H1 (cell line): ENCODE results near the gene KCNMA1. TPM values are rescaled to one million over a fixed set of nuclear protein-coding genes. Genes with fewer than 3 reads are reported as not detected.
A peak's percentile ranks its signal among the peaks of the same experiment; 100 is the strongest.

Source experiments
- CTCF ChIA-PET: fragments of 300-600 bp; sonication (Branson Sonifier 250); formaldehyde crosslinking; loops from one replicate; lab custom pipeline; 2021; ENCODE audit not compliant: partially characterized antibody; lab: Charles Lee
- POLR2A ChIA-PET: fragments of 300-600 bp; sonication (Branson Sonifier 250); formaldehyde crosslinking; loops from one replicate; lab custom pipeline; 2021; ENCODE audit warnings: inconsistent platforms; ENCODE audit not compliant: partially characterized antibody; lab: Charles Lee
- DNase-seq, 2 experiments: peaks; one replicate each; pipeline versions ENCODE4 v3.0.0 to v3.0.0-alpha.2; 2010 to 2022; ENCODE audit warnings: low spot score in 2 of 2, low read depth in 1 of 2, mixed read lengths in 1 of 2
- FAIRE-seq: peaks from 2 replicates; lab custom pipeline; 2011; peaks lifted over from hg19 to GRCh38; lab: Jason Lieb, UNC
- H2AFZ ChIP-seq: 2 replicates; pipeline ENCODE4 v1.8.1; 2012; ENCODE audit warnings: low read length, inconsistent platforms
- H2AK5ac ChIP-seq: 2 replicates; pipeline ENCODE4 v1.6.1; 2013; ENCODE audit warnings: low read depth, low read length
- H2BK120ac ChIP-seq: replicated peaks from 2 replicates; pipeline ENCODE3; 2013; ENCODE audit warnings: low read depth, low read length, inconsistent platforms
- H2BK12ac ChIP-seq: 2 replicates; pipeline ENCODE4 v1.6.1; 2013; ENCODE audit warnings: low read depth, low read length
- H2BK15ac ChIP-seq: 2 replicates; pipeline ENCODE4 v1.6.1; 2013; ENCODE audit warnings: low read length
- H2BK20ac ChIP-seq: 2 replicates; pipeline ENCODE4 v1.6.1; 2013; ENCODE audit warnings: low read length
- H2BK5ac ChIP-seq: 2 replicates; pipeline ENCODE4 v1.6.1; 2013; ENCODE audit warnings: low read depth, low read length
- H3K14ac ChIP-seq: 2 replicates; pipeline ENCODE4 v1.6.1; 2013; ENCODE audit warnings: inconsistent platforms; ENCODE audit not compliant: insufficient read length
- H3K18ac ChIP-seq: 2 replicates; pipeline ENCODE4 v1.6.1; 2013; ENCODE audit warnings: low read length; ENCODE audit errors: extremely low read depth
- H3K23ac ChIP-seq: 2 replicates; pipeline ENCODE4 v1.6.1; 2013; ENCODE audit warnings: inconsistent platforms; ENCODE audit not compliant: insufficient read length
- H3K23me2 ChIP-seq: 2 replicates; pipeline ENCODE4 v1.6.1; 2013; ENCODE audit warnings: low read depth, low read length
- H3K27ac ChIP-seq: 2 replicates; pipeline ENCODE4 v1.6.1; 2011; ENCODE audit warnings: low read depth, low read length, inconsistent platforms
- H3K27me3 ChIP-seq, 4 experiments: replicated peaks in 1 of 4; 1 replicate in 1 of 4; 2 replicates in 3 of 4; pipeline versions ENCODE4 v1.6.1 to v1.8.1; 2011 to 2013; ENCODE audit warnings: low read length in 3 of 4, mild to moderate bottlenecking in 3 of 4, inconsistent platforms in 2 of 4, mixed read lengths in 2 of 4, moderate library complexity in 1 of 4; ENCODE audit not compliant: control insufficient read depth in 3 of 4, insufficient read depth in 3 of 4; ENCODE audit errors: extremely low read depth in 1 of 4
- H3K36me3 ChIP-seq, 4 experiments: 2 replicates each; pipeline versions ENCODE4 v1.6.1 to v1.8.1; 2011 to 2013; ENCODE audit warnings: mild to moderate bottlenecking in 4 of 4, low read length in 3 of 4, moderate library complexity in 2 of 4, control low read depth in 1 of 4, inconsistent platforms in 1 of 4; ENCODE audit not compliant: insufficient read depth in 4 of 4, control insufficient read depth in 2 of 4
- H3K4ac ChIP-seq: replicated peaks from 2 replicates; pipeline ENCODE3; 2013; ENCODE audit warnings: low read length, low read depth, mixed read lengths, inconsistent platforms; ENCODE audit not compliant: insufficient read length
- H3K4me1 ChIP-seq, 4 experiments: replicated peaks in 1 of 4; 1 replicate in 1 of 4; 2 replicates in 3 of 4; pipeline versions ENCODE4 v1.6.1 to v1.8.1; 2011 to 2013; ENCODE audit warnings: low read length in 3 of 4, inconsistent platforms in 2 of 4, mixed read lengths in 1 of 4; ENCODE audit not compliant: insufficient read depth in 4 of 4, control insufficient read depth in 3 of 4
- H3K4me2 ChIP-seq, 2 experiments: 2 replicates each; pipeline versions ENCODE4 v1.6.1 to v1.8.1; 2011 to 2013; ENCODE audit warnings: low read depth in 2 of 2, low read length in 2 of 2, control low read depth in 1 of 2, inconsistent platforms in 1 of 2, mild to moderate bottlenecking in 1 of 2; ENCODE audit not compliant: insufficient read depth in 1 of 2
- H3K4me3 ChIP-seq, 4 experiments: fragments of 200-600, 300-600 bp in 1 of 4; sonication (generic), shearing (Covaris generic), sonication (Bioruptor Twin) in 1 of 4; 2 replicates each; pipeline versions ENCODE4 v1.5.1 to v1.8.1; 2011 to 2016; ENCODE audit warnings: low read length in 4 of 4, low read depth in 3 of 4, control low read depth in 2 of 4, inconsistent platforms in 2 of 4, mild to moderate bottlenecking in 2 of 4, mixed read lengths in 1 of 4, moderate library complexity in 1 of 4; ENCODE audit not compliant: insufficient read depth in 2 of 4; ENCODE audit errors: extremely low read depth in 1 of 4
- H3K56ac ChIP-seq: replicated peaks from 2 replicates; pipeline ENCODE3; 2013; ENCODE audit warnings: low read depth, mild to moderate bottlenecking, mixed read lengths, low read length, inconsistent platforms; ENCODE audit not compliant: insufficient read length
- H3K79me1 ChIP-seq: 2 replicates; pipeline ENCODE4 v1.6.1; 2013; ENCODE audit warnings: low read depth, low read length, control low read depth
- H3K79me2 ChIP-seq, 2 experiments: 2 replicates each; pipeline versions ENCODE4 v1.6.1 to v1.8.1; 2012 to 2013; ENCODE audit warnings: low read length in 2 of 2, mild to moderate bottlenecking in 2 of 2, inconsistent platforms in 1 of 2; ENCODE audit not compliant: insufficient read depth in 2 of 2, control insufficient read depth in 1 of 2
- H3K9ac ChIP-seq, 4 experiments: replicated peaks in 1 of 4; 1 replicate in 1 of 4; 2 replicates in 3 of 4; pipeline versions ENCODE4 v1.6.1 to v1.8.1; 2011 to 2013; ENCODE audit warnings: low read depth in 3 of 4, low read length in 3 of 4, control low read depth in 2 of 4, mild to moderate bottlenecking in 2 of 4, moderate library complexity in 2 of 4, inconsistent platforms in 1 of 4; ENCODE audit errors: extremely low read depth in 1 of 4
- H3K9me3 ChIP-seq, 2 experiments: 2 replicates each; pipeline versions ENCODE4 v1.6.1 to v1.8.1; 2012 to 2013; ENCODE audit warnings: mild to moderate bottlenecking in 2 of 2, moderate library complexity in 2 of 2, control low read depth in 1 of 2, inconsistent platforms in 1 of 2, low read depth in 1 of 2, low read length in 1 of 2, mixed read lengths in 1 of 2; ENCODE audit not compliant: insufficient read depth in 2 of 2
- H4K20me1 ChIP-seq, 2 experiments: replicated peaks in 1 of 2; 2 replicates each; pipeline versions ENCODE3 to v1.8.1; 2011 to 2013; ENCODE audit warnings: inconsistent platforms in 2 of 2, low read length in 2 of 2, mild to moderate bottlenecking in 1 of 2; ENCODE audit not compliant: insufficient read depth in 2 of 2, control insufficient read depth in 1 of 2
- H4K5ac ChIP-seq: 2 replicates; pipeline ENCODE4 v1.6.1; 2013; ENCODE audit warnings: low read length, low read depth, mixed read lengths, inconsistent platforms; ENCODE audit not compliant: insufficient read length
- H4K8ac ChIP-seq: 2 replicates; pipeline ENCODE4 v1.8.0; 2013; ENCODE audit warnings: mild to moderate bottlenecking, moderate library complexity, low read length, inconsistent platforms; ENCODE audit not compliant: insufficient read depth; ENCODE audit errors: extremely low read depth
- H4K91ac ChIP-seq: replicated peaks from 2 replicates; pipeline ENCODE3; 2013; ENCODE audit warnings: low read length, mixed read lengths, inconsistent platforms; ENCODE audit not compliant: insufficient read length
- CHD2 ChIP-seq: IDR thresholded peaks from 2 replicates; pipeline ENCODE4 v1.6.1; 2012; ENCODE audit warnings: low read length, improper control_type of control experiment
- KDM5A ChIP-seq: fragments of 200-600 bp; IDR thresholded peaks from 2 replicates; pipeline ENCODE4 v1.7.1; 2012; ENCODE audit warnings: mild to moderate bottlenecking, low read length, inconsistent platforms, mixed read lengths
- NRF1 ChIP-seq: IDR thresholded peaks from 2 replicates; pipeline ENCODE4 v1.6.1; 2011; ENCODE audit warnings: mild to moderate bottlenecking, low read depth, low read length, improper control_type of control experiment
- PHF8 ChIP-seq: fragments of 200-600 bp; sonication (generic); conservative IDR thresholded peaks from 2 replicates; pipeline ENCODE4 v1.7.1; 2012; ENCODE audit warnings: low read depth, mild to moderate bottlenecking, inconsistent platforms, low read length, moderate library complexity
- POU5F1 ChIP-seq: IDR thresholded peaks from 2 replicates; pipeline ENCODE4 v1.6.1; 2011; ENCODE audit warnings: low read depth, mild to moderate bottlenecking, low read length, moderate library complexity
- RAD21 ChIP-seq, 2 experiments: IDR thresholded peaks in 1 of 2; conservative IDR thresholded peaks in 1 of 2; 2 replicates each; pipeline ENCODE4 v1.6.1; 2011; ENCODE audit warnings: low read depth in 2 of 2, low read length in 2 of 2, improper control_type of control experiment in 1 of 2, inconsistent platforms in 1 of 2, mild to moderate bottlenecking in 1 of 2, moderate library complexity in 1 of 2
- TBP ChIP-seq: IDR thresholded peaks from 2 replicates; pipeline ENCODE4 v1.6.1; 2011; ENCODE audit warnings: low read depth, low read length, improper control_type of control experiment
- WGBS, 2 experiments: shearing (Covaris generic) in 1 of 2; methylation state at CpG; one replicate each; pipeline versions ENCODE4 v1.1.6 to v1.1.7; 2013 to 2015; ENCODE audit warnings: low lambda C conversion rate in 2 of 2, mixed read lengths in 2 of 2, inconsistent platforms in 1 of 2, low coverage in 1 of 2, missing lambda C conversion rate in 1 of 2; ENCODE audit not compliant: insufficient replicate concordance in 2 of 2, insufficient coverage in 1 of 2, insufficient read length in 1 of 2; ENCODE audit errors: extremely low coverage in 1 of 2, missing lambda C conversion rate in 1 of 2; 5-methylcytosine and 5-hydroxymethylcytosine counted together
- polyA plus RNA-seq, 7 experiments: library from polyadenylated mRNA; depleted of rRNA in 3 of 7; stranded (reverse) in 5 of 7; unstranded in 2 of 7; fragments of >200 nt in 5 of 7; fragments of 200-250 nt in 2 of 7; gene quantifications; 1 replicate in 5 of 7; 2 replicates in 1 of 7; 4 replicates in 1 of 7; pipeline versions ENCODE4 v1.2.1 to v1.2.3, GENCODE V29; 2011 to 2013; ENCODE audit warnings: missing spikeins in 2 of 7, mixed read lengths in 2 of 7
- total RNA-seq: library from RNA; stranded (reverse); fragmentation: NEBNext Ultra II Directional; extraction: Animal tissue kit (Norgen Biotek cat#: 25700); gene quantifications from 2 replicates; pipeline ENCODE4 v1.2.1, GENCODE V29; 2021
- TF ChIP-seq, protein P1 (sequence below), 3 experiments: IDR thresholded peaks; 1 replicate in 2 of 3; 2 replicates in 1 of 3; pipeline versions ENCODE4 v1.5.1 to v1.6.1; 2011; ENCODE audit warnings: low read length in 3 of 3, mild to moderate bottlenecking in 3 of 3, inconsistent platforms in 2 of 3, low read depth in 1 of 3, moderate library complexity in 1 of 3; ENCODE audit not compliant: insufficient read depth in 1 of 3; ENCODE audit errors: control extremely low read depth in 1 of 3

KCNMA1 gene
- total and polyA plus RNA-seq, 2 of the 8 experiments (the other 6 are each of a cell fraction or from before 2014, with no cell fraction given), result 10.2 to 11.1 TPM

DNA sequence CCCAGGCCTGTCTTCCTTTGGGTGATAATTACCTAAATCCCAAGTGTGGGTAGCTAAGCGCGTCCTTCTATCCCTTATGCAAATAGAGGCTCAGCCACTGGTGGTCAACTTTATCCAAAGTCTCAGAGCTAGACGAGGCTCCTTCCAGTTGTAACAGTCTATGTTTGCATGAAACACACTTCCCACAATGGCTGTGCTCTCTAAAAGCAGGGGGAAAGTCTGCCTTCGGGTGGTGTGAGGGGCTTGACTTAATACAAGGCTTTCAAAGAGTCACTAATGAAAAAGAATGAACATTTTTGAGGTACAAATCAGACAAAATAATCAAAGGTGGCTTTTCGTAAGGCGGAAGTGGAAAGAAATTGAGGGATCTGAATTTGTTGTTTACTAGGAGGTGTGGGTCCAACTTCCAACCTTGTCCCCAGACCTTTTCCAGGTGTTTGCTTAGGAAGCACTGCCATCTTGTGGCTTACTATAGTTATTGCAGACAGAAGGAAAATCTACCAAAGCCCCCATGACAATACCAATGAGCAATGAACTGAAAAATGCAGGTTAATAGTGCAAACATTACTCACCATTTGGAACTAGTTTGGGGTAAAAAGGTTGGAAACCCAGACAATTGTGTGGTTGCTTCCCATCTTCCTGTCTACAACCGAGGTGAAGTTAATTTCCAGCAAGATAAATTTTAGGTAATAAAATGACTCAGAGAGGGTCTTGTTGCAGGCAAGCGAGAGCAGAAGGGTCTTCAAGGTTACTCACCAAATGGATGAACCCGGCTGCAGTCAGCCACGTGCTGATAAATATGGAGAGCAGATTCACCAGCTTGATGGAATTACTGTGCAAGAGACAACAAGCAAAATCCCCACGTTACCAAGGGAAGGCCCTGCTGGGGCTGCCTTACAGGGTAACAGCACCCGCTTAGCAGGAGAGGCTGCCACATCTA, 525.7 kb downstream of the KCNMA1 start:
- no peak overlapping the region for H2AK5ac ChIP-seq
- no peak overlapping the region for H3K56ac ChIP-seq
- ChIA-PET CTCF (interaction anchor here (0.7 to 3.8 kb wide), 18 partner anchors 11 to 1204 kb away, joined by 3 to 20 read pairs (median 4); no protein-coding TSS in a partner anchor), POLR2A (no interaction called here)
- no peaks in the 10 kb centered on the region for H3K79me1 ChIP-seq
- no peak overlapping the region for H3K4me2 ChIP-seq
- H3K18ac ChIP-seq, result peak overlapping the region; percentile 15
- no peak overlapping the region for H3K9ac ChIP-seq
- peak overlapping the region; percentile 41 for H2BK120ac ChIP-seq
- no peaks in the 10 kb centered on the region; a peak in 1 of 7 replicates for H3K27me3 ChIP-seq
- no peak overlapping the region for H3K4me3 ChIP-seq
- no peak overlapping the region for H4K5ac ChIP-seq
- 0 out of 2 replicates have a peak overlapping the region, but pooled peaks have one; percentile 20 for H2BK15ac ChIP-seq
- no peaks in the 10 kb centered on the region for H3K79me2 ChIP-seq
- 56% methylated on average over 12 of the region's 12 CpGs; no CpG with 5 or more reads in 1 of the 2 experiments for WGBS, 2 experiments
- H3K9me3 ChIP-seq, result no peaks in the 10 kb centered on the region
- peak; percentile 92 for FAIRE-seq
- no peaks in the 10 kb centered on the region for H3K36me3 ChIP-seq
- peak overlapping the region; percentile 36; the same call in 1 of the 2 replicates for H2BK5ac ChIP-seq
- 0 out of 2 replicates have a peak, but pooled peaks cover 1% of the 10 kb centered on the region for H3K23me2 ChIP-seq
- peak overlapping the region; percentile 75; the same call in 1 of the 2 replicates for H2BK12ac ChIP-seq
- H4K8ac ChIP-seq, result no peak overlapping the region
- no peak overlapping the region for H2AFZ ChIP-seq
- no peak overlapping the region for H3K27ac ChIP-seq
- peak; percentile 19 to 56 for DNase-seq
- peak overlapping the region; percentile 73 for H2BK20ac ChIP-seq
- no peaks in the 10 kb centered on the region for H4K20me1 ChIP-seq
- peak overlapping the region; percentile 75 for H4K91ac ChIP-seq
- peaks cover 13 to 45% (median 32%) of the 10 kb centered on the region in 4 experiments; a peak in 6 of 7 replicates for H3K4me1 ChIP-seq
- no peak overlapping the region for H3K14ac ChIP-seq
- H3K23ac ChIP-seq, result no peak overlapping the region
- peak overlapping the region; percentile 9 for H3K4ac ChIP-seq
- peak; percentile 94 to 96 for TF ChIP-seq RAD21 (IDR thresholded peaks at IDR 0.05 in 1 of 2, conservative IDR thresholded peaks at IDR 0.05 in 1 of 2; ENCODE audit: low read depth in 2 of 2, low read length in 2 of 2)
- no peak for TF ChIP-seq NRF1
- no peak for TF ChIP-seq TBP
- no peak for TF ChIP-seq PHF8
- no peak for TF ChIP-seq CHD2
- TF ChIP-seq, protein P1, sequence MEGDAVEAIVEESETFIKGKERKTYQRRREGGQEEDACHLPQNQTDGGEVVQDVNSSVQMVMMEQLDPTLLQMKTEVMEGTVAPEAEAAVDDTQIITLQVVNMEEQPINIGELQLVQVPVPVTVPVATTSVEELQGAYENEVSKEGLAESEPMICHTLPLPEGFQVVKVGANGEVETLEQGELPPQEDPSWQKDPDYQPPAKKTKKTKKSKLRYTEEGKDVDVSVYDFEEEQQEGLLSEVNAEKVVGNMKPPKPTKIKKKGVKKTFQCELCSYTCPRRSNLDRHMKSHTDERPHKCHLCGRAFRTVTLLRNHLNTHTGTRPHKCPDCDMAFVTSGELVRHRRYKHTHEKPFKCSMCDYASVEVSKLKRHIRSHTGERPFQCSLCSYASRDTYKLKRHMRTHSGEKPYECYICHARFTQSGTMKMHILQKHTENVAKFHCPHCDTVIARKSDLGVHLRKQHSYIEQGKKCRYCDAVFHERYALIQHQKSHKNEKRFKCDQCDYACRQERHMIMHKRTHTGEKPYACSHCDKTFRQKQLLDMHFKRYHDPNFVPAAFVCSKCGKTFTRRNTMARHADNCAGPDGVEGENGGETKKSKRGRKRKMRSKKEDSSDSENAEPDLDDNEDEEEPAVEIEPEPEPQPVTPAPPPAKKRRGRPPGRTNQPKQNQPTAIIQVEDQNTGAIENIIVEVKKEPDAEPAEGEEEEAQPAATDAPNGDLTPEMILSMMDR (IDR thresholded peaks at IDR 0.05; ENCODE audit: control extremely low read depth in 1 of 3, insufficient read depth in 1 of 3, low read depth in 1 of 3, low read length in 3 of 3), result peak in 2 of 3 experiments; percentile 82 to 84; a peak in 3 of 4 replicates
- TF ChIP-seq POU5F1, result 0 out of 2 replicates have a peak, but pooled peaks have one; percentile 4
- TF ChIP-seq KDM5A, result no peak
